GM12878 (cell line): ENCODE data around the gene ATP7A.
"Not testable (repeated sequence)": the region's sequence is repeated elsewhere in the genome, so short reads cannot be mapped to it uniquely, and the experiment has no call there.

Experiments used
- GABPA ChIP-seq: IDR thresholded peaks from 2 replicates; pipeline ENCODE4 v1.6.1; 2014; ENCODE audit warnings: antibody characterized with exemption, low read depth, mild to moderate bottlenecking, inconsistent platforms
- MYC ChIP-seq: IDR thresholded peaks from 2 replicates; pipeline ENCODE4 v1.6.1; 2011; ENCODE audit warnings: mild to moderate bottlenecking, low read length, moderate library complexity, inconsistent platforms; ENCODE audit not compliant: insufficient read depth, insufficient replicate concordance, insufficient read length, severe bottlenecking
- POLR2AphosphoS5 ChIP-seq: IDR thresholded peaks from 2 replicates; pipeline ENCODE4 v1.6.1; 2011; ENCODE audit warnings: mild to moderate bottlenecking, low read length, inconsistent platforms
- TAF1 ChIP-seq: IDR thresholded peaks from 2 replicates; pipeline ENCODE4 v1.6.1; 2011; ENCODE audit warnings: mild to moderate bottlenecking, low read depth, low read length, borderline replicate concordance
- TF ChIP-seq, protein P1 (sequence below), 3 experiments: IDR thresholded peaks in 2 of 3; conservative IDR thresholded peaks in 1 of 3; 2 replicates each; pipeline ENCODE4 v1.5.1; 2011; ENCODE audit warnings: low read depth in 3 of 3, low read length in 3 of 3, mild to moderate bottlenecking in 3 of 3, control low read depth in 2 of 3, moderate library complexity in 2 of 3, inconsistent platforms in 1 of 3, mixed read lengths in 1 of 3; ENCODE audit not compliant: control insufficient read depth in 2 of 3, insufficient read depth in 1 of 3; ENCODE audit errors: extremely low read depth in 1 of 3

DNA sequence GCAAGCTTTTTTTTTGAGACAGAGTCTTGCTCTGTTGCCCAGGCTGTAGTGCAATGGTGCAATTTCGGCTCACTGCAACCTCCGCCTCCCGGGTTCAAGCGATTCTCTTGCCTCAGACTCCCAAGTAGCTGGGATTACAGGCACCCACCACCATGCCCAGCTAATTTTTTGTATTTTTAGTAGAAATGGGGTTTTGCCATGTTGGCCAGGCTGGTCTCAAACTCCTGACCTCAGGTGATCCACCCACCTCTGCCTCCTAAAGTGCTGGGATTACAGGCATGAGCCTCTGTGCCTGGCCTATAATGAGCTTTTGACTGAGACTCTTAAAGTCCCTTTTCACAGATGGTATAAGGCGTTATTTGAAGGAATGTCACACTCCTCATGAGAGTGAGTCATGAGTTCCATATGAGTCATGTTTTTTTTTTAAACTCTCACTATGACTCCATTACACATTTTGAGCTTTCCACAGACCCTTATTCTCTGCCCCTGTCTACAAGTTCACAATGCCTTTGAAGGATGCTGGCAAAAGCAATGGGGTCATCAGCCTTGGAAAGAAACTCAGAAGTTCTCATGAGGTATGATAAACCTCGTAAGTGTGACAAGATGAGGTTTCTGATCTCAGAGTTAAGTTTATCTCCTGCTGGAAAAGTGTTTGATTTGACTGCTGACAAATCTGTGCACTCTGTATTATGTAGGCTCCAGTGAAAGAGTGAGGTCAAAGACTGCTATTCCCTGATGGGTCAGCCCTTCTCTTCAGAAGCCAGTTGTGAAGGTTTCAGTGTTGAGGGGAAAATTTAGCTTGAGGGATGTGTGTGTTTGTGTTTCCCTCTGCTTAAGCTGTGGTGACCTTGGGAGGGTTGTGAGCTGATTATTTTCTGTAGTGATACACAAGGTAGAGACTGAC lies 154.5 kb downstream of the ATP7A start:
- not testable (repeated sequence) for TF ChIP-seq TAF1, MYC, POLR2AphosphoS5
- TF ChIP-seq GABPA: peak; percentile 66; the same call in 1 of the 2 replicates
- TF ChIP-seq, protein P1, sequence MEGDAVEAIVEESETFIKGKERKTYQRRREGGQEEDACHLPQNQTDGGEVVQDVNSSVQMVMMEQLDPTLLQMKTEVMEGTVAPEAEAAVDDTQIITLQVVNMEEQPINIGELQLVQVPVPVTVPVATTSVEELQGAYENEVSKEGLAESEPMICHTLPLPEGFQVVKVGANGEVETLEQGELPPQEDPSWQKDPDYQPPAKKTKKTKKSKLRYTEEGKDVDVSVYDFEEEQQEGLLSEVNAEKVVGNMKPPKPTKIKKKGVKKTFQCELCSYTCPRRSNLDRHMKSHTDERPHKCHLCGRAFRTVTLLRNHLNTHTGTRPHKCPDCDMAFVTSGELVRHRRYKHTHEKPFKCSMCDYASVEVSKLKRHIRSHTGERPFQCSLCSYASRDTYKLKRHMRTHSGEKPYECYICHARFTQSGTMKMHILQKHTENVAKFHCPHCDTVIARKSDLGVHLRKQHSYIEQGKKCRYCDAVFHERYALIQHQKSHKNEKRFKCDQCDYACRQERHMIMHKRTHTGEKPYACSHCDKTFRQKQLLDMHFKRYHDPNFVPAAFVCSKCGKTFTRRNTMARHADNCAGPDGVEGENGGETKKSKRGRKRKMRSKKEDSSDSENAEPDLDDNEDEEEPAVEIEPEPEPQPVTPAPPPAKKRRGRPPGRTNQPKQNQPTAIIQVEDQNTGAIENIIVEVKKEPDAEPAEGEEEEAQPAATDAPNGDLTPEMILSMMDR (IDR thresholded peaks at IDR 0.05 in 2 of 3, conservative IDR thresholded peaks at IDR 0.05 in 1 of 3; ENCODE audit: control insufficient read depth in 2 of 3, extremely low read depth in 1 of 3, insufficient read depth in 1 of 3, low read depth in 3 of 3, low read length in 3 of 3): not testable (repeated sequence)
